ENCODE measurements around the gene SH3PXD2A.
A peak's percentile ranks its signal among the peaks of the same experiment; 100 is the strongest.

GRCh38 chr10:103677486-103678177, 177.7 kb downstream of the SH3PXD2A start:
- TF ChIP-seq MXI1 (IDR thresholded peaks at IDR 0.05; ENCODE audit: borderline replicate concordance, low read depth, low read length), result no peak
- no peak for TF ChIP-seq CTCF (conservative IDR thresholded peaks at IDR 0.05; ENCODE audit: low read depth, low read length)
- peak; percentile 97 for TF ChIP-seq POLR2A (IDR thresholded peaks at IDR 0.05; ENCODE audit: low read depth, low read length)
- TF ChIP-seq BHLHE40 (IDR thresholded peaks at IDR 0.05; ENCODE audit: low read depth, low read length), result no peak
- no peak for TF ChIP-seq RAD21 (IDR thresholded peaks at IDR 0.05; ENCODE audit: low read length)
- no peak for TF ChIP-seq MAFK (IDR thresholded peaks at IDR 0.05; ENCODE audit: low read depth, low read length)
- TF ChIP-seq RCOR1 (IDR thresholded peaks at IDR 0.05; ENCODE audit: insufficient replicate concordance, low read length), result no peak
- TF ChIP-seq FOS (IDR thresholded peaks at IDR 0.05; ENCODE audit: low read depth, low read length), result no peak
- no peak for TF ChIP-seq ELK1 (IDR thresholded peaks at IDR 0.05; ENCODE audit: borderline replicate concordance, low read depth, low read length)
- no peak for TF ChIP-seq USF2 (IDR thresholded peaks at IDR 0.05; ENCODE audit: low read depth, low read length)
- no peak for TF ChIP-seq NFE2L2 (IDR thresholded peaks at IDR 0.05; ENCODE audit: low read depth, low read length)
